Measurements from ENCODE around the gene SCARB2.

DNA sequence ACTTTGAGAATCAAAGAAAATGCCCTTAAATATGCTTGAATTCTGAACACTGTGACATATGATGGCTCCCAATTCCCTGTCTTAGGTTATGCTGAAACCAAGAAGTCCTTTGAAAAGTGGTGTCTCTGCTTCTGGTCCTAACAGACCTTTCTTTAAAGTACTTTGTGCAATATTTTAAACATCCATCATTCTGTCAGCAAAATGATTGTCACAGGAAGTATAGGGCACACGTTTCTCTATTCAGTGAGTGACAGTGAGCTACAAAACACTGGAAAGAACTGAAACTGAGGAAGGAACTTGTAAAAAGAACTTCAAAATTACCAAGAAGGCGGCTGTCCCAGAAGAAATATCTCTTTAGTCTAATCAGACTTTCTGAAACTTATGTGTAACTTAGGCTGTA lies 53.3 kb downstream of the SCARB2 start:
- TF ChIP-seq POLR2AphosphoS5 (IDR thresholded peaks at IDR 0.05): no peak
- TF ChIP-seq, protein P1, sequence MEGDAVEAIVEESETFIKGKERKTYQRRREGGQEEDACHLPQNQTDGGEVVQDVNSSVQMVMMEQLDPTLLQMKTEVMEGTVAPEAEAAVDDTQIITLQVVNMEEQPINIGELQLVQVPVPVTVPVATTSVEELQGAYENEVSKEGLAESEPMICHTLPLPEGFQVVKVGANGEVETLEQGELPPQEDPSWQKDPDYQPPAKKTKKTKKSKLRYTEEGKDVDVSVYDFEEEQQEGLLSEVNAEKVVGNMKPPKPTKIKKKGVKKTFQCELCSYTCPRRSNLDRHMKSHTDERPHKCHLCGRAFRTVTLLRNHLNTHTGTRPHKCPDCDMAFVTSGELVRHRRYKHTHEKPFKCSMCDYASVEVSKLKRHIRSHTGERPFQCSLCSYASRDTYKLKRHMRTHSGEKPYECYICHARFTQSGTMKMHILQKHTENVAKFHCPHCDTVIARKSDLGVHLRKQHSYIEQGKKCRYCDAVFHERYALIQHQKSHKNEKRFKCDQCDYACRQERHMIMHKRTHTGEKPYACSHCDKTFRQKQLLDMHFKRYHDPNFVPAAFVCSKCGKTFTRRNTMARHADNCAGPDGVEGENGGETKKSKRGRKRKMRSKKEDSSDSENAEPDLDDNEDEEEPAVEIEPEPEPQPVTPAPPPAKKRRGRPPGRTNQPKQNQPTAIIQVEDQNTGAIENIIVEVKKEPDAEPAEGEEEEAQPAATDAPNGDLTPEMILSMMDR (IDR thresholded peaks at IDR 0.05): no peak

All from suprapubic skin (tissue), 3 donors.